Adrenal gland (tissue), 12 donors: ENCODE data around the gene TBX1. TPM values are rescaled to one million over a fixed set of nuclear protein-coding genes. Genes with fewer than 3 reads are reported as not detected.

Source experiments
- DNase-seq, 7 donors: peaks; one replicate each; pipeline ENCODE4 v3.0.0-alpha.2; 2019 to 2020
- H3K27ac ChIP-seq, 5 donors: fragments of 200-600 bp; sonication (generic) in 4 of 5; 1 replicate in 3 of 5; 2 replicates in 2 of 5; pipeline versions ENCODE4 v1.5.1 to v1.8.0; 2016 to 2020; ENCODE audit warnings: mild to moderate bottlenecking in 1 of 5
- H3K27me3 ChIP-seq: fragments of 200-600 bp; 2 replicates; pipeline ENCODE4 v1.8.0; 2021
- H3K36me3 ChIP-seq, 2 donors: fragments of 200-600 bp; replicated peaks in 1 of 2; 1 replicate in 1 of 2; 2 replicates in 1 of 2; pipeline versions ENCODE4 v1.5.1 to v1.8.0; 2018 to 2022
- H3K4me1 ChIP-seq, 2 donors: fragments of 200-600 bp; replicated peaks in 1 of 2; 1 replicate in 1 of 2; 2 replicates in 1 of 2; pipeline versions ENCODE4 v1.5.1 to v1.8.0; 2018 to 2021
- H3K4me3 ChIP-seq, 4 donors: fragments of 200-600 bp; sonication (generic) in 3 of 4; one replicate each; pipeline ENCODE4 v1.5.1; 2016 to 2018
- H3K9me3 ChIP-seq, 3 donors: fragments of 200-600 bp; sonication (generic) in 1 of 3; replicated peaks in 1 of 3; 1 replicate in 2 of 3; 2 replicates in 1 of 3; pipeline versions ENCODE4 v1.5.1 to v1.8.0; 2016 to 2021
- POLR2A ChIP-seq, 2 donors: fragments of 450-650 bp; IDR thresholded peaks; one replicate each; pipeline ENCODE4 v1.6.1; 2017; ENCODE audit warnings: antibody characterized with exemption in 2 of 2, mild to moderate bottlenecking in 2 of 2, moderate library complexity in 1 of 2
- WGBS, 4 donors: extraction: QIAGEN DNeasy Blood & Tissue Kit in 2 of 4; methylation state at CpG; one replicate each; pipeline versions ENCODE4 v1.1.5 to v1.1.7; 2013 to 2017; 5-methylcytosine and 5-hydroxymethylcytosine counted together
- intact Hi-C, 2 donors: fragments of 100-400 bp; cut with DNase I; formaldehyde crosslinking; loops; one replicate each; pipeline versions ENCODE4 v1.14.1 to v1.15.0; 2022 to 2023
- polyA plus RNA-seq, 3 donors: library from polyadenylated mRNA; stranded (reverse); fragments of 200-250 nt in 2 of 3; fragments of 350-450 nt in 1 of 3; fragmentation: Illumina TruSeq in 1 of 3; extraction: RNeasy Lipid Tissue Mini Kit (QIAGEN cat#74804) in 1 of 3; gene quantifications; one replicate each; pipeline ENCODE4 v1.2.3, GENCODE V29; 2013 to 2014
- total RNA-seq, 9 donors: library from RNA; depleted of rRNA in 4 of 9; stranded (reverse); fragments of >200 nt in 4 of 9; fragments of 120-200 nt in 1 of 9; fragmentation: NEBNext Ultra II Directional in 1 of 9; extraction: Animal tissue kit (Norgen Biotek cat#: 25700) in 1 of 9; gene quantifications; one replicate each; pipeline versions ENCODE4 v1.1.0 to v1.2.4, GENCODE V29; 2013 to 2023
- TF ChIP-seq, protein P1 (sequence below), 6 experiments: fragments of 450-650 bp in 4 of 6; fragments of 200-600 bp in 2 of 6; sonication (generic) in 1 of 6; IDR thresholded peaks; 1 replicate in 5 of 6; 2 replicates in 1 of 6; pipeline versions ENCODE4 v1.5.1 to v1.8.0; 2016 to 2021; ENCODE audit warnings: antibody characterized with exemption in 6 of 6, mild to moderate bottlenecking in 2 of 6, moderate library complexity in 1 of 6
- donor health status: healthy with polysubstance abuse.
- donor health status: Bipolar disorder and iron deficiency.
- donor health status: DM: yes; HTN: yes; CAD: no.
- donor health status: DM: no; HTN: no; CAD: no.
- donor health status: DM: no; HTN: no; CAD: no.
- donor health status: DM: yes; HTN: yes; CAD: no.

TBX1 gene
- total and polyA plus RNA-seq, 12 donors, result 0.11 to 10.1 (median 1.1) TPM; not detected in 3

DNA sequence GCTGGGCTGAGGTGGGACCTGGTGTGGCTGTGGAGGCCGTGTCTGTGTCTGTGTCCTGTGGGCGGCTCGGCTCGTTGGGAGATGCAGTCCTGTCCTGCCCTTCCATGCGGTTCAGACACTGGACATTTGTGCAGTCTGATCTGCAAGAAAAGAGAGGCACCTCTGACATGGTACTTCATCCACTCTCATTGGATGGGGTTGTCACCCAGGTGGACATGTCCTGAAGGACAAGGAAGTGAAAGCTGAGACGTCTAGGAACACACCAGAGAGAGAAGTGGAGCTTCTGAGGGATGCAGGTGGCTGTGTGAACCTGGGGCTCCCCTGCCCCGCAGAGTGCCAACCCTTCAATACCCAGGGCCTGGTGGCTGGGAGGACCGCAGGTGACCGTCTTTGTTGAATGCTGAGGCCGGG lies 18.4 kb downstream of the TBX1 start:
- Histone ChIP-seq H3K27me3 (peaks cover 3% of the 10 kb centered on the region), H3K27ac (no peak overlapping the region), H3K4me3 (no peak overlapping the region), H3K4me1 (no peaks in the 10 kb centered on the region), H3K9me3 (no peaks in the 10 kb centered on the region), H3K36me3 (no peaks in the 10 kb centered on the region)
- TF ChIP-seq, protein P1, sequence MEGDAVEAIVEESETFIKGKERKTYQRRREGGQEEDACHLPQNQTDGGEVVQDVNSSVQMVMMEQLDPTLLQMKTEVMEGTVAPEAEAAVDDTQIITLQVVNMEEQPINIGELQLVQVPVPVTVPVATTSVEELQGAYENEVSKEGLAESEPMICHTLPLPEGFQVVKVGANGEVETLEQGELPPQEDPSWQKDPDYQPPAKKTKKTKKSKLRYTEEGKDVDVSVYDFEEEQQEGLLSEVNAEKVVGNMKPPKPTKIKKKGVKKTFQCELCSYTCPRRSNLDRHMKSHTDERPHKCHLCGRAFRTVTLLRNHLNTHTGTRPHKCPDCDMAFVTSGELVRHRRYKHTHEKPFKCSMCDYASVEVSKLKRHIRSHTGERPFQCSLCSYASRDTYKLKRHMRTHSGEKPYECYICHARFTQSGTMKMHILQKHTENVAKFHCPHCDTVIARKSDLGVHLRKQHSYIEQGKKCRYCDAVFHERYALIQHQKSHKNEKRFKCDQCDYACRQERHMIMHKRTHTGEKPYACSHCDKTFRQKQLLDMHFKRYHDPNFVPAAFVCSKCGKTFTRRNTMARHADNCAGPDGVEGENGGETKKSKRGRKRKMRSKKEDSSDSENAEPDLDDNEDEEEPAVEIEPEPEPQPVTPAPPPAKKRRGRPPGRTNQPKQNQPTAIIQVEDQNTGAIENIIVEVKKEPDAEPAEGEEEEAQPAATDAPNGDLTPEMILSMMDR (IDR thresholded peaks at IDR 0.05), result no peak
- no peak for TF ChIP-seq POLR2A (IDR thresholded peaks at IDR 0.05)
- WGBS, 4 donors, result 86 to 93% (median 89%) methylated on average over 10 of the region's 10 CpGs
- no peak for DNase-seq
- intact Hi-C loops, result no loop called here

DNA sequence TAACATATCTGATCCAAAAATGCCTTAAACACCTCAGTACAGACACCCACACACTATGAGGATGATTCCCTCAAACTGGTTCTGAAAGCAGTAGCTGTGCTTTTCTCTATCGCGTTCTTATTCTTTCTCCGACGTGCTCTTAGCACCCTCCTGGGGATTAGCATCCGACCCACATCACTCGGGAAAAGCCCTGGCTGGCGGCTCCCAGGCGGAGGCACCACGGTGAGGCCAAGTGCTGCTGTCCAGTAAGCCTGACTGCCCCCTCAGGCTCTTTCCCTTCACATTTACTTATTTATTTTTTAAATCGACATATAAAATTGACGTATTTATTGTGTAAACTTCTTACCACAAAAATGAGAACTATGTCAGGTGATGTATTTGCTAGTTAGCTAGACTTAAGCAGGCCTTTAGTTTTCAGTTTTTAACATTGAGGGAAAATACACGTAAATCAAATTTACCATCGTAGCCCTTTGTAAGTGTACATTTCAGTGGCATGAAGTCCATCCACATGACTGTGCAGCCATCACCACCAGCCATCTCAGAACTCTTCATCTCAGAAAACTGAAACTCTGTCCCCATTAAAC lies 19.2 kb downstream of the TBX1 start:
- intact Hi-C loops, result no loop called here
- no peak for DNase-seq
- H3K4me3 ChIP-seq, result no peak overlapping the region
- no peak overlapping the region for H3K27ac ChIP-seq
- WGBS, 4 donors, result 64 to 79% (median 72%) methylated on average over 13 of the region's 13 CpGs
- no peaks in the 10 kb centered on the region for H3K36me3 ChIP-seq
- TF ChIP-seq POLR2A (IDR thresholded peaks at IDR 0.05), result no peak
- TF ChIP-seq, protein P1 (IDR thresholded peaks at IDR 0.05), result no peak
- H3K9me3 ChIP-seq, result no peaks in the 10 kb centered on the region
- H3K27me3 ChIP-seq, result peaks cover 3% of the 10 kb centered on the region
- no peaks in the 10 kb centered on the region for H3K4me1 ChIP-seq

DNA sequence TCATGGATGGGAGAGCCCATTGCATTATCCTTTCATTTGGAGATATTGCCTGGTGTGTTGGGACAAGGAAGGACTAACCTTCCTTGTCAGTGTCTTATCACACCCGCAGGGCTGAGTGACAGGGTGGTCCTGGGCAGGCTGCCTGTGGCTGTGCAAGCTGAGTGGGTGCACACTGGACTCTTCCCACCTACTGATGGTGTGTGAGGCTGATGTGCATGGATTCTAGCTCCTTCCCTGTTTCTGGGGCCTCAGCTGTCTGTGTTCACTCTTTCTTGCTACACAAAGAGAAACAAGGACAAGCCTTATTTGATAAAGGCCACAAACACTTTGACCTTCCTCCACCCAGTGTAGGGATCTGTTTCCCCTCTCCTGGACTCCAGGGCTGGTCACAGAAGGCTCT lies 22.0 kb downstream of the TBX1 start:
- Histone ChIP-seq H3K27ac (no peak overlapping the region), H3K36me3 (no peaks in the 10 kb centered on the region), H3K4me3 (no peak overlapping the region), H3K27me3 (peaks cover 3% of the 10 kb centered on the region), H3K4me1 (no peaks in the 10 kb centered on the region), H3K9me3 (no peaks in the 10 kb centered on the region)
- 75 to 100% (median 84%) methylated on average over 1 of the region's 1 CpG for WGBS, 4 donors
- intact Hi-C loops, result no loop called here
- DNase-seq, result no peak
- no peak for TF ChIP-seq POLR2A (IDR thresholded peaks at IDR 0.05)
- TF ChIP-seq, protein P1 (IDR thresholded peaks at IDR 0.05), result no peak

DNA sequence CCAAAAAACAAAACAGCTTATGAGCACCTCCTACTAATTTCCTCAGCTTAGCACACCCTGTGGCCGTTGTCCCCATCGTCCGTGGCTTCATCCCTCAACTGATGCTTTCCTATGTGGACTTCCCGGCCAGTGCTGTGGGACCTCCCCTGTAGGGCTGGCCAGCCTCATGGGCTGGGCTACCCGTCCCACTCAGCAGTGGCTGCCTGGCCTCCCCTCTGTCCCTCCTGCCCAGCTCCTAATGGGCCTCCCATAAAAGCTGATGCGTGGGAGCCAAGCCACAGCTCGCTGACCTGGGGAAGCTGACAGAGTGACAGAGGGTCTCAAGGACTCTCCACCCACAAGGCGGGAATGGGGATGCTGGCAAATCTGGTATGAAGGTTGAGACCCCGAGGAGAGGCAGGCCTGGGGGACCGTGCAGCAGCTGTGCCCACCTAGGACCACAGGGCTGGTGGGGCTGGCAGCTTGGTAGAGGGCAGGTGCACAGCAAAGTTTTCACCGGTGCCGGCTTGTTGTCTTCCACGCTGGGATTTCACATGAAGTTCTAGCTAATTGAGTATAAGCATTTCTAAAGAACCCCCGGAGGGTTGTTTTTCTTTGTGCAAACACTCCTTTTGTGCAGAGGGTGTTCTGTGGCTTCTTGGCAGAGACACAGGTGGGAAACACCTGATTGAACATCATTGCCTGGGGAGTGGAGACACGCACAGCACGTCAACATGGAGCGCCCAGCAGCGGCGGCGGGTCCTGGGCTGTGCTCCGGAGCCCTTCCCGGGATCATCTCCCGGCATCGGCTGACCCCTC lies 23.2 kb downstream of the TBX1 start:
- Histone ChIP-seq H3K36me3 (no peaks in the 10 kb centered on the region), H3K4me1 (no peaks in the 10 kb centered on the region), H3K4me3 (no peak overlapping the region), H3K27ac (no peak overlapping the region), H3K9me3 (no peaks in the 10 kb centered on the region), H3K27me3 (peaks cover 3% of the 10 kb centered on the region)
- WGBS, 4 donors, result 81 to 94% (median 90%) methylated on average over 14 to 24 of the region's 24 CpGs
- TF ChIP-seq POLR2A (IDR thresholded peaks at IDR 0.05), result no peak
- TF ChIP-seq, protein P1 (IDR thresholded peaks at IDR 0.05), result no peak
- DNase-seq, result no peak
- intact Hi-C loops, result no loop called here
